Activated CD8-positive, alpha-beta T cell treated with anti-CD3 and anti-CD28 coated beads, Interleukin-2, amount 10 ng/mL, durations not matched to agents 7 days and 5 days (primary cell): ENCODE results near the gene LCN10. TPM values are rescaled to one million over a fixed set of nuclear protein-coding genes. Genes with fewer than 3 reads are reported as not detected.

ENCODE experiments used
- ATAC-seq: fragments of 150-1000 bp; cut with Tn5 transposase; one replicate; pipeline ENCODE4 v1.10.0; 2021; ENCODE audit warnings: moderate library complexity
- CTCF ChIA-PET: fragments of 350-600 bp; sonication (Branson Sonifier 250); formaldehyde crosslinking; loops from one replicate; lab custom pipeline; 2021; ENCODE audit warnings: antibody characterized with exemption; lab: Charles Lee
- POLR2A ChIA-PET: fragments of 350-600 bp; sonication (Branson Sonifier 250); formaldehyde crosslinking; loops from one replicate; lab custom pipeline; 2021; ENCODE audit warnings: antibody characterized with exemption; lab: Charles Lee
- DNase-seq: peaks from one replicate; pipeline ENCODE4 v3.0.0-alpha.2; 2020
- H3K27ac Mint-ChIP-seq: one replicate; pipeline ENCODE4 v1.8.0; 2021; ENCODE audit warnings: mild to moderate bottlenecking, mixed read lengths
- H3K27me3 Mint-ChIP-seq: one replicate; pipeline ENCODE4 v1.8.0; 2021; ENCODE audit warnings: low read depth, mixed read lengths
- H3K36me3 Mint-ChIP-seq: one replicate; pipeline ENCODE4 v1.8.0; 2021; ENCODE audit warnings: low read depth, mixed read lengths
- H3K4me1 Mint-ChIP-seq: one replicate; pipeline ENCODE4 v1.8.0; 2021; ENCODE audit warnings: low read depth, mixed read lengths
- H3K4me3 Mint-ChIP-seq: one replicate; pipeline ENCODE4 v1.8.0; 2021; ENCODE audit warnings: mild to moderate bottlenecking, mixed read lengths
- H3K9me3 Mint-ChIP-seq: one replicate; pipeline ENCODE4 v1.8.0; 2022; ENCODE audit warnings: mixed read lengths; ENCODE audit not compliant: insufficient read depth
- total RNA-seq, 2 experiments: library from RNA; stranded (reverse); gene quantifications; one replicate each; pipeline ENCODE4 v1.2.3, GENCODE V29; 2021

LCN10 gene
- total RNA-seq, 2 experiments from 2014 or later, result 1.8 to 2.4 TPM

DNA sequence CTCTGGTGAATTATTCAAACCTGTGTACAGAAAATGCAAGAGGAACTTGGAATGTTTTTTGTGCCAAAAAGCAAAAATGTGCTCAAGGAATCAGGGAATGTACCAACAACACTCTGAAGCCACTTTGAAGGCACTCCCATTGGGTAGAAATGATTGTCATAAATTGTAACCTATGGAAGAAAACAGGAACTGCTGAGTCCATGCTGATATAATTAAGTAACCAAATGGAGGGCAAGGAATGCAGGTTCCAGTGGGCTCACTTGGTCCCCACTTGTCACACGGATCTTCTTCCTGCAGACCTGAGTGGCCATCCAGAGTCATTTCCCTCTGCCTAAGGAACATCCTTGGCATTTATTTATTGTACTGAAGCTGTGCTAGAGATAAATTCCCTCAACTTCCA lies 8.5 kb upstream of the LCN10 start:
- DNase-seq (no peak), ATAC-seq (no peak)
- peaks cover 9% of the 10 kb centered on the region for H3K9me3 Mint-ChIP-seq
- H3K36me3 Mint-ChIP-seq, result peaks cover 12% of the 10 kb centered on the region
- H3K27ac Mint-ChIP-seq, result no peak overlapping the region
- H3K4me1 Mint-ChIP-seq, result peaks cover 6% of the 10 kb centered on the region
- ChIA-PET CTCF (interaction anchor here (2.0 to 2.8 kb wide), 2 partner anchors 9 to 22 kb away, joined by 8 to 14 read pairs; no protein-coding TSS in a partner anchor), POLR2A (interaction anchor here (1.8 kb wide), 1 partner anchor 23 kb away, joined by 11 read pairs; no protein-coding TSS in a partner anchor)
- H3K4me3 Mint-ChIP-seq, result no peak overlapping the region
- H3K27me3 Mint-ChIP-seq, result peaks cover 12% of the 10 kb centered on the region

DNA sequence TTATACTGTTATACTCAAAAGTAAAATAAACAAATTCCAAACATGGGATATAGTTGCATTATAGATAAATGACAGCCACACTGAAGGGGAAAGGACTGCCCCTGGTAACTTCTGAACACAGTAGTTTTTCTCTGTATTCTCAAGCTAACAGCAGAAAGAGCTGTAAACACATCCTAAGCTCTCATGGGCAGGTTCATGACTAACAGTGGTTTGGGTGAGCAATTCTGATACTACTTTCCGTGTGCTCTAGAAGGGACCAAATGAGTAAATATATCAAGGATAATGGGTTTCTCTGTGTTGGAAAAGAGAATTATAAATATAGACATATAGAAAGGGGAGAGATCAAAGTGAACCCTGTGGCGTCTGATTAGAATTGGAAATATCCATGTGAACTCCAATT lies 7.8 kb upstream of the LCN10 start:
- Mint-ChIP-seq H3K36me3 (peaks cover 12% of the 10 kb centered on the region), H3K9me3 (peaks cover 9% of the 10 kb centered on the region), H3K27ac (no peak overlapping the region), H3K4me3 (no peak overlapping the region), H3K4me1 (peaks cover 6% of the 10 kb centered on the region), H3K27me3 (peaks cover 12% of the 10 kb centered on the region)
- CTCF ChIA-PET, result interaction anchor here (0.7 to 2.8 kb wide), 4 partner anchors 10 to 296 kb away, joined by 3 to 14 read pairs (median 6); partner anchors contain the start of gene NPDC1
- ATAC-seq, result no peak
- POLR2A ChIA-PET, result interaction anchor here (1.8 kb wide), 1 partner anchor 22 kb away, joined by 11 read pairs; no protein-coding TSS in a partner anchor
- no peak for DNase-seq

DNA sequence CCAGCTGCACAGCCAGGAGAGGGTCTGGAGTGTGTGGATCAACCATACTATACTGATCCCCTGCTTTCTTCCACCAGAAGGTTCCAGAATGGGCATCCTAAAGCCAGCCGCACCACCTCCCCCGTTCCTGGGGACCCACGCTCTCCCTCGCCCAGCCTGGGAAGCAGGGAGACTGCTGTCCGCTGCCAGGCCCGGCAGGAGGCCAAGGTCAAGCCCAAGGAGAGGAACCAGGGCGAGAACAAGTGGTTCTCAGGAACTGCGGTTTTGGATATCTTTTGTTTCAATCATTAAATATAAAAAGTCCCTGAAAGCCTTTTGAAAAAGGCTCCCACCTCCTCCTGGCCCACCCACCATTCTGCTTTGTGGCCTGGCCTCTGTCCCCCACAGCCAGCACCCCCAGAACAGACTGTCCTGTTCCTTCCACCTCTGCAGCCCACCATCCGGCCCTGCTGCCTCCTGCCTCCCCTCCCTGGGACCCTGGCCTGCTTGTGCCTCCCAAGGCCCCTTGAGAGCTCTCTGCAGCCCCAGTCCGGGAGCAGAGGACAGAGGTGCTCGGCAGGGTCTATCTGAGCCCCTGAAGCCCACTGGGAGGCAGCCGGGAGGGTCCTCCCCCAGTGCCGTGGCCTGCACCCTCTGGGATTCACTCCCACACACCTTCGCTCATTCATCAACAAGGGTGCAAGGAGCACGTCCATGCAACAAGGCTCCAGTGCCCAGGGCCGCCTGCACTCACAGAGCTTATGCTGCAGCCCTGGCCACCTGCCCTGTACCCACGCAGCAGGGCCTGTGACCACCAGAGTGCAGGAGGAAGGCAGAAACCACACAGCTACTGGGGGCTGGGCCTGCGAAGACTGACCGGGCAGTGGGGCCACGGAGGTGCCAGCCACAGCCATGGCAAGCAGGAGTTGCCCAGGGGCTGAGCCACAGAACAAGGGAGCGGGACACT lies 6.2 kb upstream of the LCN10 start:
- Mint-ChIP-seq H3K27ac (peak overlapping the region; percentile 30), H3K4me1 (peaks cover 6% of the 10 kb centered on the region), H3K27me3 (peaks cover 12% of the 10 kb centered on the region), H3K4me3 (no peak overlapping the region), H3K9me3 (peaks cover 9% of the 10 kb centered on the region), H3K36me3 (peaks cover 12% of the 10 kb centered on the region)
- ATAC-seq, result no peak
- DNase-seq, result no peak
- POLR2A ChIA-PET, result interaction anchor here (1.8 kb wide), 1 partner anchor 21 kb away, joined by 11 read pairs; no protein-coding TSS in a partner anchor
- CTCF ChIA-PET, result interaction anchor here (2.8 kb wide), 1 partner anchor 20 kb away, joined by 14 read pairs; no protein-coding TSS in a partner anchor

DNA sequence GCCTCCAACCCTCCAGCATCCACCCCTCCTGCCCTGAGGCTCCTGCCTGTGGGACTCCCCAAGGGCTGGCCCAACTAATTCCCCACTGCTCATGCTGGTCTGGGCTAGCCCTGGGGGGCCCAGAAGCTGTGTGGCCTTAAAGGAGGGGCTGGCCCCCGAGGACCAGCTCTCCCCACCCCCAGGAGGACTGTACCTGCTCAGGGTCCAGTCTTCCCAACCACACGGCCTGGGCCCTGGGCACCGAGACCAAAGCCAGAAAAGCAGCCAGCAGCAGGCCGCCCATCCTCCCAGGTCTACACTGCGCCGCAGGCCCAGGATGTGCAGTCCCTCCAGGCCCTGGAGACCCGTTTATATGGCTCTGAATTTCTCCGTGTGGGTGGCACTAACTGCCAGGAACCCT lies 5.5 kb upstream of the LCN10 start, which contains the start of gene LCN6:
Gene LCN6, minus strand, starts transcription at position 325 of the 400 bp plus-strand sequence. Its CDS starts 42 bp downstream, at position 283.
- DNase-seq (no peak), ATAC-seq (no peak)
- peaks cover 12% of the 10 kb centered on the region for H3K36me3 Mint-ChIP-seq
- POLR2A ChIA-PET, result no interaction called here
- peaks cover 12% of the 10 kb centered on the region for H3K27me3 Mint-ChIP-seq
- H3K4me1 Mint-ChIP-seq, result peaks cover 6% of the 10 kb centered on the region
- peak within 1 kb of the TSS; percentile 30 for H3K27ac Mint-ChIP-seq
- peaks cover 9% of the 10 kb centered on the region for H3K9me3 Mint-ChIP-seq
- CTCF ChIA-PET, result no interaction called here
- no peak within 1 kb of the TSS for H3K4me3 Mint-ChIP-seq

DNA sequence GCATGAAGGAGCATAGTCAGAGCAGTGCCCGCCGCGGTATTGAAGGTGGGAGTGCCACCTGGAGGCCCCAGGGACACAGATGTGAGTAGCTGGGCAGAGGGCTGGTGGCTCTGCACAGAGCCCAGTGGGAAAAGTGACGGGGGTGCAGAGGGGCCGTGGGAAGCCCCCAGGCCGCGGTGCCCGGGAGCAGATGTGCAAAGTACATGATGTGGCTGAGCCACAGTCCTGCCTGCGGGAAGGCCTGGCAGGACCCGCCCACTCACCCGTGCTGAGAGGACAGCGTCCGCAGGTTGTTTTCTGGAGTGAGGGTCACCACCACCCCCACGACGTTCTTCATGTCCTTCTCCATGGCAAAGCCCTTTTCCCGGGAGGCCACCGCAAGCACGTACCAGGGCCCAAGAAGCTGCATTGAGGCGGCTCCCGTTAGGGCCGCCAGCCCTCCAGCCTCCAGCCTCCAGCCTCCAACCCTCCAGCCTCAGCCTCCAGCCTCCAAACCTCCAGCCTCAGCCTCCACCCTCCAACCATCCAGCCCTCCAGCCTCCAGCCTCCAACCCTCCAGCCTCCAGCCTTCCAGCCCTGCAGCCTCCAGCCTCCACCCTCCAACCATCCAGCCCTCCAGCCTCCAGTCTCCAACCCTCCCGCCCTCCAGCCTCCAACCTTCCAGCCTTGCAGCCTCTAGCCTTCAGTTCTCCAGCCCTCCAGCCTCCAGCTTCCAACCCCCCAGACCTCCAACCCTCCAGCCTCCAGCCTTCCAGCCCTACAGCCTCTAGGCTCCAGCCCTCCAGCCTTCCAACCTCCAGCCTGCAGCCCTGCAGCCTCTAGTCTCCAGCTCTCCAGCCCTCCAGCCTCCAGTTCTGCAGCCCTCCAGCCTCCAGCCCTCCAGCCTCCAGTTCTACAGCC lies 4.7 kb upstream of the LCN10 start:
- CTCF ChIA-PET, result interaction anchor here (0.7 to 0.9 kb wide), 2 partner anchors 13 to 172 kb away, joined by 3 to 4 read pairs; no protein-coding TSS in a partner anchor
- H3K27ac Mint-ChIP-seq, result no peak overlapping the region
- ATAC-seq, result no peak
- H3K36me3 Mint-ChIP-seq, result peaks cover 11% of the 10 kb centered on the region
- H3K27me3 Mint-ChIP-seq, result peaks cover 11% of the 10 kb centered on the region
- no peak overlapping the region for H3K4me3 Mint-ChIP-seq
- POLR2A ChIA-PET, result no interaction called here
- H3K9me3 Mint-ChIP-seq, result peaks cover 3% of the 10 kb centered on the region
- peaks cover 6% of the 10 kb centered on the region for H3K4me1 Mint-ChIP-seq
- DNase-seq, result no peak

DNA sequence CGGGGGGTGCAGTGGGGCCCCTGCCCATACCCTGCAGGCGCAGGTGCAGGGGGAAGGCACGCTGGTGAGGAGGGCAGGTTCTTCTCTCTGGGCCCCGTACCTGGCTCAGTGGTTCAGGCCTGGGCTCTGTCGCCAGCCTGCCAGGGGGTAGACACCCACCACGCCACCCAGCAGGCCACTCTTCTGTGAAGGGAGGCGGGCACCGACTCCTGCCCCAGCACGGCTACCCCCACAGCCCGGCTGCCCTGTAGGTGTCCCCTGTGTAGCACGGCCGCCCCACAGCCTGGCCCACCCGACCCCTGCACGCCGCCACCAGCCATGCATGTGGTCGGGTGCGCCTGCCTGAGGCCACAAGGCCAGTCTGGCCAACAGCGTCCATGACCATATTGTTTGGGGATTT lies 3.9 kb upstream of the LCN10 start:
- no peaks in the 10 kb centered on the region for H3K9me3 Mint-ChIP-seq
- ATAC-seq, result no peak
- ChIA-PET POLR2A (interaction anchor here (0.6 kb wide), 1 partner anchor 62 kb away, joined by 3 read pairs; no protein-coding TSS in a partner anchor), CTCF (no interaction called here)
- peaks cover 4% of the 10 kb centered on the region for H3K27me3 Mint-ChIP-seq
- no peak overlapping the region for H3K4me3 Mint-ChIP-seq
- peaks cover 10% of the 10 kb centered on the region for H3K4me1 Mint-ChIP-seq
- no peak overlapping the region for H3K27ac Mint-ChIP-seq
- no peak for DNase-seq
- peaks cover 5% of the 10 kb centered on the region for H3K36me3 Mint-ChIP-seq

DNA sequence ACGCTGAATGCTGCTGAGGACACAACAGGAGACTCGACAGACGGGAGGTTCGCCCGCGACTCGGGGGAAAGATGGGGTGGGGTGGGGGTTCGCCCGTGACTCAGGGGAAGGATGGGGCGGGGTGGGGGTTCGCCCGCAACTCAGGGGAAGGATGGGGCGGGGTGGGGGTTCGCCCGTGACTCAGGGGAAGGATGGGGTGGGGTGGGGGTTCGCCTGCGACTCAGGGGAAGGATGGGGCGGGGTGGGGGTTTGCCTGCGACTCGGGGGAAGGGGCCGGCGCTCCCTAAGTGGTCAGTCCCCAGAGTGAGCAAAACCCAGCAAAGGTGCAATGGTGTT lies 3.4 kb upstream of the LCN10 start:
- no peak overlapping the region for H3K4me3 Mint-ChIP-seq
- no peak for DNase-seq

DNA sequence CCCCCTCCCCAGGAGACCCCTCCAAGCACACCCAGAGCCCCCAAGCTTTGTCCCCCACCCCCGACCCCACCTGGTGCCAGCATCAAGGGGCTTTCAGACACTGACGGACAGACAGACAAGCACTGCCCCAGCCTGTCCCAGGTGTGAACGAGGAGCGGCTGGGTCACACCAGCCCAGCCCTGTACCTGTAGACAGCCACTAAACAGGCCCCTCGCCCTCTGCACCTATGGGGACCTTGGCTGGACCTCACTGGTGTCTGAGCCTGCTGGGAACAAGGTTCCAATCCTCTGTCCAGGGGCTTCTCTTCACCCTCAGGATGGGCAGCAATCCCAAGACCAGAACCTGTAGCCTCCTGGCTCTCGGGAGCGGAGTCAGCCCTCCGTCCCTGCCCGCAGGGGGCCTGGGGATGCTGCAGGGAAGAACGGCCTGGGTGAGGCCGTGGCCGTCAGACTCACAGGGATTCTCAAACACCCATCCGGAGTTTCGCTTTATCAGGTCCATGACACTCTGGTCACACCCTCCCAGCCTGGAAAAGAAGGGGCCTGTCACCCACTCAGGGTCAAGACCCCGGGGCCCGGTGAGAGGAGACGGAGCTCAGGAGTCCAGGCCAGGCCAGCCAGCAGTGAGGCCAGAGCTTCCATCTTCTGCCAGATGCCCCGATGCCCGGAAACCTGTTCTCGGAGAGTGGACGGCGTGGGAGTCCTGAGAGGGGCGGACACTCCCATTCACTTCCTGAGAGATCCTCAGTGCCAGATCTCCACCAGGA lies 2.8 kb upstream of the LCN10 start:
- POLR2A ChIA-PET, result interaction anchor here (0.6 kb wide), 1 partner anchor 63 kb away, joined by 3 read pairs; no protein-coding TSS in a partner anchor
- Mint-ChIP-seq H3K27ac (no peak overlapping the region), H3K4me1 (peaks cover 12% of the 10 kb centered on the region)

More for the DNA sequence above, 3.4 kb upstream of the LCN10 start:
- peaks cover 2% of the 10 kb centered on the region for H3K27me3 Mint-ChIP-seq
- H3K4me1 Mint-ChIP-seq, result peaks cover 13% of the 10 kb centered on the region
- ChIA-PET CTCF (no interaction called here), POLR2A (interaction anchor here (0.6 kb wide), 1 partner anchor 62 kb away, joined by 3 read pairs; no protein-coding TSS in a partner anchor)
- no peaks in the 10 kb centered on the region for H3K36me3 Mint-ChIP-seq
- H3K27ac Mint-ChIP-seq, result no peak overlapping the region
- H3K9me3 Mint-ChIP-seq, result no peaks in the 10 kb centered on the region
- no peak for ATAC-seq

DNA sequence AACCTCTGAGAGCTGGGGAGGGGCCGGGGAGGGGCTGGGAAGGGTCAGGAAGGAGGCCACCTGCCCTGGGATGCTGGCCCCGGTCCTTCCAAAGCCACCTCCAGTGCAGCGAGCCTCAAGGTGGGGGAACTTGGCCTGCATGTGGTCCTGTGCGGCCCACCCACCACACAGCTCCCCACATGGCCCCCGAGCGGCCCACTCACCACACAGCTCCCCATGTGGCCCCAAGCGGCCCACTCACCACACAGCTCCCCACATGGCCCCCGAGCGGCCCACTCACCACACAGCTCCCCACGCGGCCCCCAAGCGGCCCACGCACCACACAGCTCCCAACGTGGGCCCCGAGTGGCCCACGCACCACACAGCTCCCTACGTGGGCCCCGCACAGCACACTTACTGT lies 2.0 kb upstream of the LCN10 start:
- Mint-ChIP-seq H3K27me3 (peaks cover 2% of the 10 kb centered on the region), H3K27ac (no peak overlapping the region), H3K9me3 (no peaks in the 10 kb centered on the region), H3K36me3 (no peaks in the 10 kb centered on the region), H3K4me3 (no peak overlapping the region), H3K4me1 (peaks cover 7% of the 10 kb centered on the region)
- ATAC-seq (no peak), DNase-seq (no peak)
- CTCF ChIA-PET, result no interaction called here
- POLR2A ChIA-PET, result no interaction called here

More for the DNA sequence above, 2.8 kb upstream of the LCN10 start:
- peaks cover 2% of the 10 kb centered on the region for H3K27me3 Mint-ChIP-seq
- no peak overlapping the region for H3K4me3 Mint-ChIP-seq
- DNase-seq (no peak), ATAC-seq (no peak)
- H3K36me3 Mint-ChIP-seq, result no peaks in the 10 kb centered on the region
- H3K9me3 Mint-ChIP-seq, result no peaks in the 10 kb centered on the region
- CTCF ChIA-PET, result no interaction called here

DNA sequence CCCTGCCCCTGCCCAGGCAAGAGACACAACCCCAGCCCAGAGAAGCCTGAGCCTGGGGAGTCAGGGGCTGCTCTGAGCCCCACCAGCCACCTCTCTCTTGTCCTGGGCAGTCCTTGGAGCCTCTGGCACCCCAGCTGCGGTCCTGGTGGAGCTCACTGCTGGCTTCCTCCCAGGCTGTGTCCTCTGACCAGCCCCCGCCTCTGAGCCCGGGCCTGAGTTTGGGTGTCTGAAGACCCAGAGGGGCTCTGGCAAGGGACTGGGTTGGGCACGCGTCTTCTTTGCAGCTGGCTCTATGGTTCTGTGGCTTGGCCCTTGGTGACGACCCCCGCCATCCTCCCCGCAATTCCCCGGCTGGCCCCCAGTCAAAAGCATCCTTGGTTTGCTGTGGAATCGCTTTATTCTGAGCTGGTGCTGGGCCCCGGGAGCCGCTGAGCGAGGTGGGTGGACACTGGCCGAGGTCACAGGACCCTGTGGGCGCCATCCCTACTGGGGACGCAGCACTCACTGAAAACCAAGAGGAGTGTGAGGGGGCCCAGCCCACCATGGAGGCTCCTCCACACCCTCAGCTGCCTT lies 985 bp upstream of the LCN10 start:
- POLR2A ChIA-PET, result no interaction called here
- Mint-ChIP-seq H3K4me1 (peaks cover 7% of the 10 kb centered on the region), H3K9me3 (no peaks in the 10 kb centered on the region), H3K27ac (no peak overlapping the region), H3K36me3 (no peaks in the 10 kb centered on the region), H3K4me3 (no peak overlapping the region), H3K27me3 (no peaks in the 10 kb centered on the region)
- ATAC-seq (no peak), DNase-seq (no peak)
- CTCF ChIA-PET, result interaction anchor here (1.1 to 1.3 kb wide), 2 partner anchors 17 to 303 kb away, joined by 3 read pairs; no protein-coding TSS in a partner anchor
